ENCODE results near the gene INPP1.

- TF ChIP-seq POLR2AphosphoS5 (IDR thresholded peaks at IDR 0.05) (no peak), CTCF (IDR thresholded peaks at IDR 0.05) (no peak)
These were observed 17.6 kb downstream of the INPP1 start for GRCh38 chr2:190360965-190361364.
